CD8-positive, alpha-beta memory T cell (primary cell): ENCODE results near the gene SMOC1. TPM values are rescaled to one million over a fixed set of nuclear protein-coding genes. Genes with fewer than 3 reads are reported as not detected.
A peak's percentile ranks its signal among the peaks of the same experiment; 100 is the strongest.

Experiments
- CTCF ChIA-PET: fragments of 350-600 bp; sonication (Branson Sonifier 250); formaldehyde crosslinking; loops from one replicate; lab custom pipeline; 2021; ENCODE audit warnings: antibody characterized with exemption; lab: Charles Lee
- POLR2A ChIA-PET: fragments of 350-600 bp; sonication (Branson Sonifier 250); formaldehyde crosslinking; loops from one replicate; lab custom pipeline; 2021; ENCODE audit warnings: antibody characterized with exemption; lab: Charles Lee
- DNase-seq, 5 donors: peaks; one replicate each; pipeline versions ENCODE4 v3.0.0 to v3.0.0-alpha.2; 2020 to 2022; ENCODE audit warnings: mixed read lengths in 1 of 5
- H3K27ac ChIP-seq: one replicate; pipeline ENCODE4 v1.7.0; 2013; ENCODE audit warnings: low read depth, mild to moderate bottlenecking, low read length, moderate library complexity
- H3K27me3 ChIP-seq: 2 replicates; pipeline ENCODE4 v1.7.0; 2013; ENCODE audit warnings: low read length, mild to moderate bottlenecking; ENCODE audit not compliant: insufficient read depth, poor library complexity, severe bottlenecking
- H3K36me3 ChIP-seq: 2 replicates; pipeline ENCODE4 v1.7.0; 2013; ENCODE audit warnings: mild to moderate bottlenecking, low read length, moderate library complexity; ENCODE audit not compliant: insufficient read depth
- H3K4me1 ChIP-seq: 2 replicates; pipeline ENCODE4 v1.7.0; 2013; ENCODE audit warnings: mild to moderate bottlenecking, low read length, moderate library complexity; ENCODE audit not compliant: insufficient read depth
- H3K4me3 ChIP-seq: 2 replicates; pipeline ENCODE4 v1.7.0; 2013; ENCODE audit warnings: mild to moderate bottlenecking, low read length
- H3K9me3 ChIP-seq: 2 replicates; pipeline ENCODE4 v1.7.0; 2013; ENCODE audit warnings: mild to moderate bottlenecking, low read length
- H3K27ac Mint-ChIP-seq, 8 donors: one replicate each; pipeline ENCODE4 v1.8.0; 2020 to 2021; ENCODE audit warnings: mixed read lengths in 8 of 8, mild to moderate bottlenecking in 6 of 8, inconsistent platforms in 3 of 8, moderate library complexity in 3 of 8
- H3K27me3 Mint-ChIP-seq, 2 donors: one replicate each; pipeline ENCODE4 v1.8.0; 2020 to 2021; ENCODE audit warnings: mixed read lengths in 2 of 2, mild to moderate bottlenecking in 1 of 2, moderate library complexity in 1 of 2
- H3K36me3 Mint-ChIP-seq, 3 donors: one replicate each; pipeline ENCODE4 v1.8.0; 2020 to 2021; ENCODE audit warnings: mixed read lengths in 3 of 3, inconsistent platforms in 1 of 3, mild to moderate bottlenecking in 1 of 3
- H3K4me1 Mint-ChIP-seq, 3 donors: one replicate each; pipeline ENCODE4 v1.8.0; 2020 to 2021; ENCODE audit warnings: mixed read lengths in 3 of 3, inconsistent platforms in 1 of 3, mild to moderate bottlenecking in 1 of 3
- H3K4me3 Mint-ChIP-seq, 7 donors: one replicate each; pipeline ENCODE4 v1.8.0; 2020 to 2021; ENCODE audit warnings: mixed read lengths in 7 of 7, mild to moderate bottlenecking in 6 of 7, moderate library complexity in 4 of 7, inconsistent platforms in 2 of 7
- H3K9me3 Mint-ChIP-seq, 5 donors: one replicate each; pipeline ENCODE4 v1.8.0; 2020 to 2022; ENCODE audit warnings: mixed read lengths in 5 of 5, mild to moderate bottlenecking in 3 of 5, moderate library complexity in 2 of 5, inconsistent platforms in 1 of 5
- polyA plus RNA-seq: library from polyadenylated mRNA; unstranded; fragments of 300-500 nt; fragmentation: Illumina TruSeq; gene quantifications from one replicate; pipeline ENCODE4 v1.2.3, GENCODE V29; 2021
- total RNA-seq, 2 experiments: library from RNA; stranded (reverse); gene quantifications; one replicate each; pipeline ENCODE4 v1.2.3, GENCODE V29; 2021

The SMOC1 gene
- total and polyA plus RNA-seq, 3 experiments from 2014 or later = not detected

DNA sequence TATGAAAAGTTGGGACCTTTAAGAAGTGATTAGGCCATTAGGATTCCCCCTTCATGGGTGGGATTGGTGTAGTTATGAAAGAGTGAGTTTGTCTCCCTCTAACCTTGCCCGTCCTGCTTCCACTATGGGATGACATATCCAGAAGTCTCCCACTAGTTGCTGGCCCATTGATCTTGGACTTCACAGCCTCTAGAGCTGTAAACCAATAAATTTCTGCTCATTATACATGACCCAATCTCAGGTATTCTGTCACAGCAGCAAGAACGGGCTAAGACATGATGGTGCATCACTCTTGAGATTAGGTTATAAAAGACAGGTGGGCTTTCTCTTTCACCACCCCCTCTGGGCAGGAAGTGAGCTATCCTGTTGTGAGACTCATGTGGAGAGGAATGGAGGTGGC is 8.6 kb upstream of the SMOC1 start:
- ChIA-PET POLR2A (no interaction called here), CTCF (no interaction called here)
- no peaks in the 10 kb centered on the region for H3K36me3 Mint-ChIP-seq
- DNase-seq = no peak
- Histone ChIP-seq H3K36me3 (no peaks in the 10 kb centered on the region), H3K27ac (no peak overlapping the region), H3K27me3 (no peaks in the 10 kb centered on the region), H3K4me1 (no peaks in the 10 kb centered on the region), H3K4me3 (no peak overlapping the region), H3K9me3 (no peaks in the 10 kb centered on the region)
- H3K4me3 Mint-ChIP-seq = no peak overlapping the region
- H3K4me1 Mint-ChIP-seq = no peaks in the 10 kb centered on the region
- H3K27me3 Mint-ChIP-seq = peaks cover 32 to 66% of the 10 kb centered on the region in 2 donors
- H3K27ac Mint-ChIP-seq = no peak overlapping the region
- H3K9me3 Mint-ChIP-seq = peaks cover 0 to 12% (median 7%) of the 10 kb centered on the region in 5 donors

DNA sequence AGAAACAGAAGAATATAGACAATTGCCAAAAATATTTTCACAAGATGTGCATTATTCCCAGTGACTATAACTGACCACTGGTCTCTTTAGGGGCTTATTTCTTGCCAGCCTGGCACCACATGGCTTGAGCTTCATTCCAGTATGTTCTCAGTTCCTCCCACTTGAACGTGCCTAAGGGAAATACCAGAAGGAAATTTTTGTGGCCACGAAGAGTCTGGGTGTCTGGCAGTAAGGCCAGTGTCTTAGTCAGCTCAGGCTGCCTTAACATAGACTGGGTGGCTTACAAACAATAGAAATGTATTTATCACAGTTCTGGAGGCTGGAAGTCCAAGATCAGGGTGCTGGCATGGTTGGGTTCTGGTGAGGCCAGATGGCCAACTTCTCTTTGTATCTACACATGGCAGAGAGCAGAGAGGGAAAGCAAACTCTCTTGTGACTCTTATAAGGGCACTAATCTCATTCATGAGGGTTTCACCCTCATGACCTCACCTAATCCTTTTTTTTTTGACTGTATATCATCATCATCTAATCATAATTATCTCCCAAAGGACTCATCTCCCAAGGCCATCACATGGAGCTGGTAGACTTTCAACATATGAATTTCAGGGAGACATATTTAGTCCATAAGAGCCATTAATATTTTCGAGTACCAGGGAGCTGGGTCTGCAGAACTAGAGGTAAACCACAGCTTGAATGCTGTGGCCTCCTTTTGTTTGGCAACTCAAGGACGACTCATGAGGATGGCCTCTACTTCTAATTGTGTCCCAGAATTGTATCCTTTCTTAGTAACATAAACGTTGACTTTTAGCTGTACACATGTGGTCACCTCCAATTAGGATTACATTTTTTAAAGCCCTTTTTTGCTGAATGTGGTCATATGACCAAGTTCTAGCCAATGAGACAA is 5.1 kb upstream of the SMOC1 start:
- CTCF ChIA-PET = no interaction called here

DNA sequence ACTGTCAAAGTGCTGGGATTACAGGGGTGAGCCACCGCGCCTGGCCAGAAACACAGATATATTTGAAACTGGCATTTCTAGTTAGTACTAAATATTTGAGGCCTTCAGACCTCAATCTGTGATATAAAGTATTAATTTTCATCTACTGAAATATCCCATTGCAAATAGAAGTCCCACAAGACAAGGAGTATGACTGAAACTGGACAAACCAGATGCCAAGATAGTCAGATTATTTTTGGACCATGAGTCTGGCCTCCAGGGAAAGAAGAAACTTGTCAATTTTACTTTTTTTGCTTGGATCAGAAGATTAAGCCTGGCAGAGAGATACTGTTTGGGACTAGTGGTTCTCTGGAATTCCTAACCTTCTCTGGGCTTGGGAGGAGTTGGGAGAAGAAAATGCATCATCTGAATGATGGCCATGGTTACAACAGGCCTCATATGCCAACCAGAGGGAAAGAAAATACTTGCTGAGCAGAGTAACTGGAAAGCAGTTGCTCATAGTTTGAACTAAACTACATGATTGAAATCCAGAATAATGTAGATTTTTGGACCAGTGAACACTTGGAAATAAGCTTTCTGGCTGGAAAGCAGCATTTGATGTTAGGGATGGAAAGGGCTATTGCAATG is 2.9 kb upstream of the SMOC1 start:
- no peaks in the 10 kb centered on the region for H3K36me3 ChIP-seq
- H3K27me3 Mint-ChIP-seq = peaks cover 26 to 57% of the 10 kb centered on the region in 2 donors
- ChIA-PET CTCF (no interaction called here), POLR2A (no interaction called here)
- H3K9me3 ChIP-seq = no peaks in the 10 kb centered on the region
- peaks cover 3% of the 10 kb centered on the region for H3K27me3 ChIP-seq
- no peak overlapping the region for H3K4me3 Mint-ChIP-seq
- H3K27ac Mint-ChIP-seq = no peak overlapping the region
- no peaks in the 10 kb centered on the region for H3K4me1 ChIP-seq
- peaks cover 0 to 1% (median 0%) of the 10 kb centered on the region in 3 donors for H3K36me3 Mint-ChIP-seq
- no peak overlapping the region for H3K4me3 ChIP-seq
- H3K4me1 Mint-ChIP-seq = peaks cover 0 to 7% (median 2%) of the 10 kb centered on the region in 3 donors
- peaks cover 0 to 10% (median 4%) of the 10 kb centered on the region in 5 donors for H3K9me3 Mint-ChIP-seq
- no peak overlapping the region for H3K27ac ChIP-seq
- no peak for DNase-seq

More for the DNA sequence above, 5.1 kb upstream of the SMOC1 start:
- peaks cover 0 to 1% (median 0%) of the 10 kb centered on the region in 3 donors for H3K36me3 Mint-ChIP-seq
- H3K4me1 ChIP-seq = no peaks in the 10 kb centered on the region
- H3K9me3 Mint-ChIP-seq = peaks cover 0 to 10% (median 7%) of the 10 kb centered on the region in 5 donors
- H3K4me3 ChIP-seq = no peak overlapping the region
- H3K27ac Mint-ChIP-seq = peak overlapping the region in 1 of 8 donors; percentile 10
- POLR2A ChIA-PET = no interaction called here
- no peaks in the 10 kb centered on the region for H3K9me3 ChIP-seq
- H3K27me3 ChIP-seq = peaks cover 3% of the 10 kb centered on the region
- peaks cover 0 to 2% (median 0%) of the 10 kb centered on the region in 3 donors for H3K4me1 Mint-ChIP-seq
- H3K27ac ChIP-seq = no peak overlapping the region
- H3K27me3 Mint-ChIP-seq = peaks cover 25 to 59% of the 10 kb centered on the region in 2 donors
- H3K36me3 ChIP-seq = no peaks in the 10 kb centered on the region
- H3K4me3 Mint-ChIP-seq = no peak overlapping the region
- DNase-seq = no peak

DNA sequence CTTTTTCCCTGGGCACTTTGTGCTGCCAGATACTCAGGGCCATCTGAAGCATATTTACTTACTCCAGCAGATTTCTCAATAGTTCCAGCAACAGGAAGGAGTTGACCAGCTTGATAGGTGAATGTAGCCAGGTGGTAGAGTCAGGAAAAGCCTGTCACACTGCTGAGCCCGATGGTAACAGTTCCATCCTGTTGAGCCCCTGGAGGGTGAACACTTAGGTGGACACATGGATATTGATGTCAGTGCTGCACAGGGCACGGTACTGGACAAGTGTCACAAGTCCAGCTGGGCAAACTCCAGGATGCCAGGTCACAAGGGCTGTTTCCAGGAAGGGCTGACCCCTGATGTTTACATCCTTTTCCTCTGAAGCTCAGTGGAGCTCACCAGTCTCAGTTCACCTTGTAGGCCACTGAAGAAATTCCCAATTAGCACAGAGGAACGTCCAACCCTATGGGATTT is 2.3 kb upstream of the SMOC1 start:
- H3K36me3 Mint-ChIP-seq = peaks cover 0 to 1% (median 0%) of the 10 kb centered on the region in 3 donors
- H3K9me3 Mint-ChIP-seq = peaks cover 0 to 10% (median 4%) of the 10 kb centered on the region in 5 donors
- peaks cover 26 to 63% of the 10 kb centered on the region in 2 donors for H3K27me3 Mint-ChIP-seq
- H3K27ac Mint-ChIP-seq = no peak overlapping the region
- peaks cover 0 to 7% (median 2%) of the 10 kb centered on the region in 3 donors for H3K4me1 Mint-ChIP-seq
- no peak overlapping the region for H3K4me3 Mint-ChIP-seq
- Histone ChIP-seq H3K36me3 (no peaks in the 10 kb centered on the region), H3K9me3 (no peaks in the 10 kb centered on the region), H3K4me1 (no peaks in the 10 kb centered on the region), H3K4me3 (no peak overlapping the region), H3K27ac (no peak overlapping the region), H3K27me3 (peaks cover 7% of the 10 kb centered on the region)
- no peak for DNase-seq
- POLR2A ChIA-PET = no interaction called here
- CTCF ChIA-PET = no interaction called here

DNA sequence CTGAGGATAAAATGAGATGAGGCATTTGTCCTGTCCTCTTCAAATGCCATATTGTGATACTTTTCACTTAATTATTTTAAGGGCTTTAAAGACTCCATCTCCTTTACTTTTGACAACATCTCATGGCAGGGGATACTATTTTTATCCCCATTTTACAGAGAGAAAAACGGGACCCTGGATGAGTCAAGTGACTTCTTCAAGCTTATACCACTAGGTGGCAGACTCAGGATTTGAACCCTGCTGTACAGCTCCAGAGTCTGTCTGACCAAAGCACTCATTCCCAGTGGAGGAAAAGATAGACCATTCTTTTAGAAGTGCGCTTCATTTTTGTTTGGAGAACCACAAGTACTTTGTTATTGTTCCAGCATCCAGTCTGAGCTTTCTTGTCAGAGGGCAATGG is 1.7 kb upstream of the SMOC1 start:
- Mint-ChIP-seq H3K4me1 (peaks cover 0 to 7% (median 2%) of the 10 kb centered on the region in 3 donors), H3K27me3 (peaks cover 24 to 64% of the 10 kb centered on the region in 2 donors), H3K9me3 (peaks cover 0 to 10% (median 4%) of the 10 kb centered on the region in 5 donors), H3K27ac (no peak overlapping the region), H3K4me3 (no peak overlapping the region), H3K36me3 (peaks cover 0 to 1% (median 0%) of the 10 kb centered on the region in 3 donors)
- H3K4me3 ChIP-seq = no peak overlapping the region
- ChIA-PET POLR2A (no interaction called here), CTCF (no interaction called here)
- peaks cover 8% of the 10 kb centered on the region for H3K27me3 ChIP-seq
- no peak overlapping the region for H3K27ac ChIP-seq
- H3K9me3 ChIP-seq = no peaks in the 10 kb centered on the region
- H3K36me3 ChIP-seq = no peaks in the 10 kb centered on the region
- no peak for DNase-seq
- H3K4me1 ChIP-seq = no peaks in the 10 kb centered on the region

DNA sequence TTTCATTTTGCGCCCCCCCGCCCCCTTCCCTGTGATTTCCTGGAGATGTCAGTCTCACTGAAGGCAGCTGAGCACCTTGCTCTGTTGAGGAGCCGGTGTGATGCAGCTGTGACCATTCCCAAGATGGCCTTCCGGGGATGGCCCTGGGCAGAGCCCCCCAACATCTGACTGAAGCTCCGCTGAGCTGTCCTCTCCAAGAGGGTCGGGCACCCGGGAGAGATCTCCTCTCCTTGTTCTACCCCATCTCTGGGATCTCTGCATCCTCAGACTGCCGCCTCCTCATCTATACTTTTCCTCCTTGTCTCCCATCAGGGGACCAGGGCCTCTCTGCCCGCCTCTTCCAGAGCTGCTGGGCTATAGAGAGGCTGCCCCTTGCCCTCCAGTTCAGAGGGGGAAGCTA is 965 bp upstream of the SMOC1 start:
- no peaks in the 10 kb centered on the region for H3K36me3 ChIP-seq
- CTCF ChIA-PET = no interaction called here
- H3K9me3 ChIP-seq = no peaks in the 10 kb centered on the region
- H3K27ac ChIP-seq = no peak overlapping the region
- Mint-ChIP-seq H3K9me3 (peaks cover 0 to 10% (median 4%) of the 10 kb centered on the region in 5 donors), H3K36me3 (peaks cover 0 to 1% (median 0%) of the 10 kb centered on the region in 3 donors), H3K4me1 (peaks cover 0 to 7% (median 2%) of the 10 kb centered on the region in 3 donors), H3K4me3 (no peak overlapping the region), H3K27ac (no peak overlapping the region), H3K27me3 (peaks cover 26 to 62% of the 10 kb centered on the region in 2 donors)
- DNase-seq = no peak
- peaks cover 8% of the 10 kb centered on the region for H3K27me3 ChIP-seq
- no peaks in the 10 kb centered on the region for H3K4me1 ChIP-seq
- H3K4me3 ChIP-seq = no peak overlapping the region
- POLR2A ChIA-PET = no interaction called here

DNA sequence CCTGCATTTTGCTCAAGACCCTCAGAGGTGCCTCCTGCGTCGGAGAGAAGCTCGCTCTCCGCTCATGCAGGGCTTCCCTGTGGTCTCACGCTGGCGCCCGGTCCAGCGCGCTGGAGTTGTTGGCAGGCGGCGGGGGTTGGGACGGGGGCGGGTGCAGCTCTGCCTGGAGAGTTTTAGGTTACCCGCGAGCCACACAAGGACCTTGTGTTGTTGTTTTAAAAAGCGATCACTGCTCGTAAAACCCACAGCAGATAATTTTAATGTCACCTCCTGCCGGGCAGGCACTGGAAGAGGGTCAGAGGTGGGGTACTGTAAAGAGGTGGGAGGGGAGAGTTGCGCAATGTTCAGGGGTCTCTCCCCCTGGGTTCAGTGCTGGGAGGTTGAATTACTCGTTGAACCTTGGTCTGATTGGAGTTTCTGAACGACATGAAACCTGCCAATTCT is 850 bp downstream of the SMOC1 start:
- no peaks in the 10 kb centered on the region for H3K9me3 Mint-ChIP-seq
- Histone ChIP-seq H3K4me1 (no peaks in the 10 kb centered on the region), H3K4me3 (no peak overlapping the region), H3K27me3 (peaks cover 8% of the 10 kb centered on the region), H3K27ac (no peak overlapping the region), H3K36me3 (no peaks in the 10 kb centered on the region), H3K9me3 (no peaks in the 10 kb centered on the region)
- H3K4me3 Mint-ChIP-seq = peak overlapping the region in 1 of 7 donors; percentile 63
- ChIA-PET POLR2A (no interaction called here), CTCF (no interaction called here)
- DNase-seq = no peak
- H3K36me3 Mint-ChIP-seq = peaks cover 0 to 1% (median 0%) of the 10 kb centered on the region in 3 donors
- H3K4me1 Mint-ChIP-seq = peaks cover 0 to 7% (median 2%) of the 10 kb centered on the region in 3 donors
- peaks cover 33 to 70% of the 10 kb centered on the region in 2 donors for H3K27me3 Mint-ChIP-seq
- no peak overlapping the region for H3K27ac Mint-ChIP-seq

DNA sequence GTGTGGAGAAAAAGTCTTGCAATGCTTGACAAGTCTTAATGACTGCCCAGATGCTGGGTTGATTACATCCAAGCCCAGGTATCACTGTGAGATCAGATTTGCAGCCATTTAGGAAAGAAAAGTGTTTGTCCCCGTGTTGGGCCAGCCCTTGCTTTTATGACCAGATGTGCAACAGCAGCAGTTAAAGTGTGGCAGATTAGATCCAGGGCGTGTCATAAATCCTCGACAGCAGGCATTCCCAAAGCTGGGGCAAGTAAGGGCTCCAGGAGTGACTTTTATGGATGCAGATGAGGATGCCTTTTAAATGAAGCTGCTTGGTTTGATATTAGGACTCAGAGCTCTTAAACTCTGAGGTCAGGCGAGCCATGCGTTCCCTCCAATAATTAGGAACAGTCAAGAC is 1.7 kb downstream of the SMOC1 start:
- Mint-ChIP-seq H3K36me3 (peaks cover 0 to 1% (median 0%) of the 10 kb centered on the region in 3 donors), H3K27me3 (peaks cover 29 to 67% of the 10 kb centered on the region in 2 donors), H3K4me3 (no peak overlapping the region), H3K27ac (no peak overlapping the region), H3K4me1 (peaks cover 0 to 7% (median 2%) of the 10 kb centered on the region in 3 donors), H3K9me3 (no peaks in the 10 kb centered on the region)
- H3K4me1 ChIP-seq = no peaks in the 10 kb centered on the region
- no peak overlapping the region for H3K27ac ChIP-seq
- H3K4me3 ChIP-seq = no peak overlapping the region
- no peaks in the 10 kb centered on the region for H3K36me3 ChIP-seq
- peaks cover 8% of the 10 kb centered on the region for H3K27me3 ChIP-seq
- ChIA-PET CTCF (no interaction called here), POLR2A (no interaction called here)
- H3K9me3 ChIP-seq = no peaks in the 10 kb centered on the region
- DNase-seq = no peak
